ENCODE data around the gene MANBA. TPM values are rescaled to one million over a fixed set of nuclear protein-coding genes. Genes with fewer than 3 reads are reported as not detected.
A peak's percentile ranks its signal among the peaks of the same experiment; 100 is the strongest.

Gene MANBA
- polyA plus RNA-seq, 3 donors: 80.8 to 94.4 (median 88.7) TPM

DNA sequence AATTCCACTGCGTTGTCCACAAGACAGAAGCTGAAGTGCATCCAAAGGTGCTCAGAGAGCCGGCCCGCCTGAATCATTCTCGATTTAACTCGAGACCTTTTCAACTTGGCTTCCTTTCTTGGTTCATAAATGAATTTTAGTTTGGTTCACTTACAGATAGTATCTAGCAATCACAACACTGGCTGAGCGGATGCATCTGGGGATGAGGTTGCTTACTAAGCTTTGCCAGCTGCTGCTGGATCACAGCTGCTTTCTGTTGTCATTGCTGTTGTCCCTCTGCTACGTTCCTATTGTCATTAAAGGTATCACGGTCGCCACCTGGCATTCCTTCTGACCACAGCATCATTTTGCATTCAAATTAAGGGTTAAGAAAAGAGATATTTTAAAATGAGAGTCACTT, 144.1 kb downstream of the MANBA start:
- Histone ChIP-seq H3K9ac (ENCODE audit: insufficient read depth, low read length, poor library complexity, severe bottlenecking) (no peak overlapping the region), H3K27ac (ENCODE audit: low read depth in 1 of 2, low read length in 2 of 2) (no peak overlapping the region), H3K4me2 (replicated peaks; ENCODE audit: extremely low read depth, low read length, poor library complexity, severe bottlenecking) (no peak overlapping the region), H3K4me1 (ENCODE audit: control insufficient read depth in 1 of 2, insufficient read depth in 2 of 2, low read length in 2 of 2) (no peaks in the 10 kb centered on the region), H4K20me1 (ENCODE audit: insufficient read depth, low read length) (peaks cover 2% of the 10 kb centered on the region), H3K79me2 (ENCODE audit: insufficient read depth, low read length) (no peaks in the 10 kb centered on the region), H3K9me3 (replicated peaks in 1 of 2; ENCODE audit: control insufficient read depth in 1 of 2, insufficient read depth in 1 of 2, low read length in 2 of 2) (no peaks in the 10 kb centered on the region), H2AFZ (ENCODE audit: insufficient read depth, low read depth, low read length, poor library complexity, severe bottlenecking) (no peak overlapping the region), H3K27me3 (ENCODE audit: control insufficient read depth in 2 of 2, insufficient read depth in 2 of 2, low read length in 2 of 2) (no peaks in the 10 kb centered on the region), H3K36me3 (replicated peaks in 1 of 2; ENCODE audit: control insufficient read depth in 1 of 2, insufficient read depth in 2 of 2, low read length in 2 of 2) (peaks cover 58 to 60% of the 10 kb centered on the region in 2 donors), H3K4me3 (replicated peaks in 1 of 3; ENCODE audit: low read depth in 2 of 3, low read length in 3 of 3) (no peak overlapping the region)
- Mint-ChIP-seq H3K4me3 (no peak overlapping the region), H3K9me3 (peaks cover 0 to 3% (median 0%) of the 10 kb centered on the region in 7 donors), H3K27me3 (ENCODE audit: low read depth in 3 of 3) (no peaks in the 10 kb centered on the region), H3K4me1 (no peaks in the 10 kb centered on the region), H3K36me3 (peaks cover 53 to 54% of the 10 kb centered on the region in 2 donors), H3K27ac (no peak overlapping the region)
- intact Hi-C loops (cut with micrococcal nuclease): no loop called here
- TF ChIP-seq, protein P1, sequence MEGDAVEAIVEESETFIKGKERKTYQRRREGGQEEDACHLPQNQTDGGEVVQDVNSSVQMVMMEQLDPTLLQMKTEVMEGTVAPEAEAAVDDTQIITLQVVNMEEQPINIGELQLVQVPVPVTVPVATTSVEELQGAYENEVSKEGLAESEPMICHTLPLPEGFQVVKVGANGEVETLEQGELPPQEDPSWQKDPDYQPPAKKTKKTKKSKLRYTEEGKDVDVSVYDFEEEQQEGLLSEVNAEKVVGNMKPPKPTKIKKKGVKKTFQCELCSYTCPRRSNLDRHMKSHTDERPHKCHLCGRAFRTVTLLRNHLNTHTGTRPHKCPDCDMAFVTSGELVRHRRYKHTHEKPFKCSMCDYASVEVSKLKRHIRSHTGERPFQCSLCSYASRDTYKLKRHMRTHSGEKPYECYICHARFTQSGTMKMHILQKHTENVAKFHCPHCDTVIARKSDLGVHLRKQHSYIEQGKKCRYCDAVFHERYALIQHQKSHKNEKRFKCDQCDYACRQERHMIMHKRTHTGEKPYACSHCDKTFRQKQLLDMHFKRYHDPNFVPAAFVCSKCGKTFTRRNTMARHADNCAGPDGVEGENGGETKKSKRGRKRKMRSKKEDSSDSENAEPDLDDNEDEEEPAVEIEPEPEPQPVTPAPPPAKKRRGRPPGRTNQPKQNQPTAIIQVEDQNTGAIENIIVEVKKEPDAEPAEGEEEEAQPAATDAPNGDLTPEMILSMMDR (IDR thresholded peaks at IDR 0.05): no peak
- WGBS (ENCODE audit: insufficient coverage): 100% methylated on average over 2 of the region's 9 CpGs
- no peak for DNase-seq

DNA sequence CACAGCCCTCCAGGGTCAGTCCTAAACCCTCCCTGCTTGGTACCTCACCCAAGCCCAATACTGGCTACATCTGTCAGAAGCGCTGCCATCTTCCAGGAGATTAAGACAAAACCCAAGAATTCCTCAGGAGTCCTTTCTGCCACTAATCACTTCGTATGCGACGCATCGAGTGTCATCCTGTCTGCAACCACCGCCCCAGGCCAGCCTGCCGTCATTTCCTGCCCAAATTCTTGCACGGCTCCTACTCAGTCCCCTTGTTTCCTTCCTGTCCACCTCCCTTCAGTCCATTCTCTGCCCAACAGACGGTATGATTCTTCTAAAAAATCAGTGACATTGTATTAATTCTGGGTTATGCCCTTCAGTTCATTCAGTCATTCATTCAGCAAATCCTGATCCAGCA, 146.0 kb downstream of the MANBA start:
- H3K79me2 ChIP-seq (ENCODE audit: insufficient read depth, low read length): no peaks in the 10 kb centered on the region
- no peak overlapping the region for H3K27ac ChIP-seq (ENCODE audit: low read depth in 1 of 2, low read length in 2 of 2)
- no peaks in the 10 kb centered on the region for H3K9me3 ChIP-seq (replicated peaks in 1 of 2; ENCODE audit: control insufficient read depth in 1 of 2, insufficient read depth in 1 of 2, low read length in 2 of 2)
- no peaks in the 10 kb centered on the region for H3K4me1 Mint-ChIP-seq
- TF ChIP-seq, protein P1 (IDR thresholded peaks at IDR 0.05): no peak
- intact Hi-C loops (cut with micrococcal nuclease): no loop called here
- H3K27me3 Mint-ChIP-seq (ENCODE audit: low read depth in 3 of 3): no peaks in the 10 kb centered on the region
- H3K9ac ChIP-seq (ENCODE audit: insufficient read depth, low read length, poor library complexity, severe bottlenecking): no peak overlapping the region
- H3K4me3 ChIP-seq (replicated peaks in 1 of 3; ENCODE audit: low read depth in 2 of 3, low read length in 3 of 3): no peak overlapping the region
- H4K20me1 ChIP-seq (ENCODE audit: insufficient read depth, low read length): peaks cover 4% of the 10 kb centered on the region
- H3K27ac Mint-ChIP-seq: peak overlapping the region in 2 of 7 donors; percentile 6 to 38
- no peak overlapping the region for H3K4me3 Mint-ChIP-seq
- no peaks in the 10 kb centered on the region for H3K27me3 ChIP-seq (ENCODE audit: control insufficient read depth in 2 of 2, insufficient read depth in 2 of 2, low read length in 2 of 2)
- H3K36me3 ChIP-seq (replicated peaks in 1 of 2; ENCODE audit: control insufficient read depth in 1 of 2, insufficient read depth in 2 of 2, low read length in 2 of 2): peaks cover 76 to 78% of the 10 kb centered on the region in 2 donors
- H3K4me2 ChIP-seq (replicated peaks; ENCODE audit: extremely low read depth, low read length, poor library complexity, severe bottlenecking): no peak overlapping the region
- no peaks in the 10 kb centered on the region for H3K4me1 ChIP-seq (ENCODE audit: control insufficient read depth in 1 of 2, insufficient read depth in 2 of 2, low read length in 2 of 2)
- DNase-seq: no peak
- no peak overlapping the region for H2AFZ ChIP-seq (ENCODE audit: insufficient read depth, low read depth, low read length, poor library complexity, severe bottlenecking)
- H3K9me3 Mint-ChIP-seq: peaks cover 0 to 3% (median 0%) of the 10 kb centered on the region in 7 donors
- WGBS (ENCODE audit: insufficient coverage): 90% methylated on average over 5 of the region's 9 CpGs
- peaks cover 71% of the 10 kb centered on the region in 2 donors for H3K36me3 Mint-ChIP-seq
